DOHH2 (cell line): Measurements from ENCODE around the gene APOH.

Source experiments
- H3F3A ChIP-seq: fragments of 200-600 bp; sonication (generic), shearing (Covaris generic); 2 replicates; pipeline ENCODE4 v1.6.0; 2016; ENCODE audit warnings: antibody characterized with exemption, mild to moderate bottlenecking; ENCODE audit not compliant: control insufficient read depth, insufficient read depth
- H3K27ac ChIP-seq: fragments of 200-600 bp; sonication (generic); 2 replicates; pipeline ENCODE4 v1.5.1; 2014; ENCODE audit warnings: low read depth, mild to moderate bottlenecking, low read length, moderate library complexity
- H3K27me3 ChIP-seq: fragments of 200-600 bp; sonication (generic); 2 replicates; pipeline ENCODE4 v1.6.1; 2014; ENCODE audit warnings: mild to moderate bottlenecking, low read length, mixed read lengths; ENCODE audit not compliant: control insufficient read depth
- H3K36me3 ChIP-seq: fragments of 200-600 bp; sonication (generic); 2 replicates; pipeline ENCODE4 v1.6.1; 2014; ENCODE audit warnings: mild to moderate bottlenecking, low read length, moderate library complexity, mixed read lengths; ENCODE audit not compliant: control insufficient read depth
- H3K4me1 ChIP-seq: fragments of 200-600 bp; sonication (generic); 2 replicates; pipeline ENCODE4 v1.6.1; 2014; ENCODE audit warnings: mild to moderate bottlenecking, low read length, mixed read lengths; ENCODE audit not compliant: control insufficient read depth
- H3K4me2 ChIP-seq: fragments of 200-600 bp; sonication (generic); 2 replicates; pipeline ENCODE4 v1.6.0; 2014; ENCODE audit warnings: mild to moderate bottlenecking, low read length, moderate library complexity
- H3K4me3 ChIP-seq: fragments of 200-600 bp; sonication (generic); 2 replicates; pipeline ENCODE4 v1.5.1; 2014; ENCODE audit warnings: mild to moderate bottlenecking, low read length, mixed read lengths
- H3K79me2 ChIP-seq: fragments of 200-600 bp; sonication (generic); 2 replicates; pipeline ENCODE4 v1.6.1; 2014; ENCODE audit warnings: mild to moderate bottlenecking, low read length, mixed read lengths; ENCODE audit not compliant: control insufficient read depth
- H3K9me2 ChIP-seq: fragments of 200-600 bp; sonication (generic); replicated peaks from 2 replicates; pipeline ENCODE4 v1.6.1; 2014; ENCODE audit warnings: mild to moderate bottlenecking, low read length, mixed read lengths; ENCODE audit not compliant: control insufficient read depth
- H3K9me3 ChIP-seq: fragments of 200-600 bp; sonication (generic); 2 replicates; pipeline ENCODE4 v1.6.1; 2014; ENCODE audit warnings: antibody characterized with exemption, low read length, mixed read lengths; ENCODE audit not compliant: control insufficient read depth, insufficient read depth
- H4K20me1 ChIP-seq: fragments of 200-600 bp; sonication (generic); 2 replicates; pipeline ENCODE4 v1.6.0; 2014; ENCODE audit warnings: low read depth, mild to moderate bottlenecking, antibody characterized with exemption, low read length, moderate library complexity; ENCODE audit not compliant: control insufficient read depth, insufficient read depth
- CTCF ChIP-seq: fragments of 200-600 bp; sonication (generic); IDR thresholded peaks from one replicate; pipeline ENCODE4 v1.5.1; 2014; ENCODE audit warnings: antibody characterized with exemption, mild to moderate bottlenecking, low read depth, low read length; ENCODE audit not compliant: poor library complexity, severe bottlenecking
- EZH2phosphoT487 ChIP-seq: fragments of 200-600 bp; sonication (generic); IDR thresholded peaks from 2 replicates; pipeline ENCODE4 v1.6.1; 2017; ENCODE audit warnings: borderline replicate concordance, mild to moderate bottlenecking, antibody characterized with exemption, low read length, moderate library complexity, mixed read lengths

The APOH gene

GRCh38 chr17:66229783-66230538 lies 746 bp upstream of the APOH start:
- 0 out of 2 replicates have a peak, but pooled peaks cover 2% of the 10 kb centered on the region for H3K4me1 ChIP-seq
- no peaks in the 10 kb centered on the region for H3K9me2 ChIP-seq
- peaks cover 25% of the 10 kb centered on the region for H3K27me3 ChIP-seq
- H3K4me2 ChIP-seq, result no peak overlapping the region
- no peaks in the 10 kb centered on the region for H3K79me2 ChIP-seq
- TF ChIP-seq EZH2phosphoT487, result no peak
- no peaks in the 10 kb centered on the region for H4K20me1 ChIP-seq
- no peak overlapping the region for H3K4me3 ChIP-seq
- H3F3A ChIP-seq, result no peaks in the 10 kb centered on the region
- H3K27ac ChIP-seq, result no peak overlapping the region
- no peaks in the 10 kb centered on the region for H3K9me3 ChIP-seq
- no peaks in the 10 kb centered on the region for H3K36me3 ChIP-seq

GRCh38 chr17:66227212-66228045 lies 1.8 kb downstream of the APOH start:
- H3K27me3 ChIP-seq, result peaks cover 23% of the 10 kb centered on the region
- no peaks in the 10 kb centered on the region for H3K79me2 ChIP-seq

GRCh38 chr17:66222798-66223350 lies 6.3 kb downstream of the APOH start:
- Histone ChIP-seq H3K9me2 (no peaks in the 10 kb centered on the region), H3K79me2 (no peaks in the 10 kb centered on the region), H3K36me3 (no peaks in the 10 kb centered on the region), H3K4me3 (no peak overlapping the region), H3F3A (no peaks in the 10 kb centered on the region), H3K4me1 (peaks cover 19% of the 10 kb centered on the region), H3K9me3 (no peaks in the 10 kb centered on the region), H3K4me2 (peak overlapping the region; percentile 45), H4K20me1 (no peaks in the 10 kb centered on the region), H3K27ac (no peak overlapping the region), H3K27me3 (peaks cover 6% of the 10 kb centered on the region)
- TF ChIP-seq EZH2phosphoT487, result no peak
- TF ChIP-seq CTCF, result no peak

More at GRCh38 chr17:66227212-66228045, 1.8 kb downstream of the APOH start:
- no peaks in the 10 kb centered on the region for H3F3A ChIP-seq
- TF ChIP-seq CTCF (no peak), EZH2phosphoT487 (no peak)
- no peaks in the 10 kb centered on the region for H3K36me3 ChIP-seq
- no peak overlapping the region for H3K4me3 ChIP-seq
- H3K9me3 ChIP-seq, result no peaks in the 10 kb centered on the region
- H4K20me1 ChIP-seq, result no peaks in the 10 kb centered on the region
- H3K4me2 ChIP-seq, result no peak overlapping the region
- H3K9me2 ChIP-seq, result no peaks in the 10 kb centered on the region
- peaks cover 6% of the 10 kb centered on the region for H3K4me1 ChIP-seq
- no peak overlapping the region for H3K27ac ChIP-seq
